ENCODE data around the gene LITAF. TPM values are rescaled to one million over a fixed set of nuclear protein-coding genes. Genes with fewer than 3 reads are reported as not detected.

Gene LITAF
- polyA plus RNA-seq, 1 of the 3 experiments (the other 2 are of a cell fraction) = 45.7 TPM

DNA sequence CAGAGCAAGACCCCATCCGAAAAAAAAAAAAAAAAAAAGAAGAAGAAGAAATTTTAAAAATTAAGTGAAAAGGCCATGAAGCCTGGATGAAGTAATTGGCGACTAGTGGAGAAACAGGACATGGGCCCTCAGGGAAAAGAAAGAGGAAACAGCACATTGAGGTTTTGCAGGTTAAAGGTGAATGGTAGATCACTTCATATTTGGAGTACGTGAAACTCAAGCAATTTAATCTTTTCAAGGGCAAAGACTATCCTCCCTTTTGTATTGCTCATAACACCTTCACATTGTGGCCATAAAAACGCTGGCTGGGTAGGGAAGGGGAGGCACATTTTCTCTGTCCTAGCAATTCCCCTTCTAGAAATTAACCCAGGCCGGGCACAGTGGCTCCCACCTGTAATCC lies 53.1 kb downstream of the LITAF start:
- no peaks in the 10 kb centered on the region; a peak in 1 of 4 replicates for H3K4me1 ChIP-seq (ENCODE audit: control insufficient read depth in 1 of 2, insufficient read depth in 2 of 2, low read depth in 1 of 2, low read length in 1 of 2)
- no peaks in the 10 kb centered on the region for H3K27me3 ChIP-seq (ENCODE audit: insufficient read depth)
- H3K4me3 ChIP-seq (ENCODE audit: low read depth in 2 of 2, low read length in 1 of 2) = no peak overlapping the region
- ChIA-PET CTCF (interaction anchor here (1.1 to 6.5 kb wide), 4 partner anchors 13 to 180 kb away, joined by 3 to 65 read pairs (median 10); no protein-coding TSS in a partner anchor), POLR2A (no interaction called here)
- no peak for DNase-seq
- H3K36me3 ChIP-seq (replicated peaks in 1 of 2; ENCODE audit: control insufficient read depth in 1 of 2, insufficient read depth in 2 of 2, low read length in 1 of 2) = no peaks in the 10 kb centered on the region
- H3K9ac ChIP-seq = no peak overlapping the region
- no peaks in the 10 kb centered on the region for H3K79me2 ChIP-seq (ENCODE audit: insufficient read depth)
- TF ChIP-seq FOSL2 (IDR thresholded peaks at IDR 0.05; ENCODE audit: borderline replicate concordance, low read depth) (no peak), RAD21 (IDR thresholded peaks at IDR 0.05; ENCODE audit: low read length) (no peak), TAF1 (IDR thresholded peaks at IDR 0.05; ENCODE audit: borderline replicate concordance, low read depth, low read length) (no peak), POLR2AphosphoS5 (IDR thresholded peaks at IDR 0.05; ENCODE audit: low read depth, low read length) (no peak), FOXJ3 (CRISPR knock-in tag; IDR thresholded peaks at IDR 0.05) (no peak), TCF12 (IDR thresholded peaks at IDR 0.05) (no peak)
- TF ChIP-seq, protein P1, sequence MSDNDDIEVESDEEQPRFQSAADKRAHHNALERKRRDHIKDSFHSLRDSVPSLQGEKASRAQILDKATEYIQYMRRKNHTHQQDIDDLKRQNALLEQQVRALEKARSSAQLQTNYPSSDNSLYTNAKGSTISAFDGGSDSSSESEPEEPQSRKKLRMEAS (IDR thresholded peaks at IDR 0.05; ENCODE audit: low read depth) = no peak
- TF ChIP-seq, protein P2, sequence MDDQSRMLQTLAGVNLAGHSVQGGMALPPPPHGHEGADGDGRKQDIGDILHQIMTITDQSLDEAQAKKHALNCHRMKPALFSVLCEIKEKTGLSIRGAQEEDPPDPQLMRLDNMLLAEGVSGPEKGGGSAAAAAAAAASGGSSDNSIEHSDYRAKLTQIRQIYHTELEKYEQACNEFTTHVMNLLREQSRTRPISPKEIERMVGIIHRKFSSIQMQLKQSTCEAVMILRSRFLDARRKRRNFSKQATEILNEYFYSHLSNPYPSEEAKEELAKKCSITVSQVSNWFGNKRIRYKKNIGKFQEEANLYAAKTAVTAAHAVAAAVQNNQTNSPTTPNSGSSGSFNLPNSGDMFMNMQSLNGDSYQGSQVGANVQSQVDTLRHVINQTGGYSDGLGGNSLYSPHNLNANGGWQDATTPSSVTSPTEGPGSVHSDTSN (IDR thresholded peaks at IDR 0.05) = no peak
- H3K4me2 ChIP-seq = no peak overlapping the region
- no peak overlapping the region for H3K27ac ChIP-seq (ENCODE audit: low read depth in 2 of 2, low read length in 1 of 2)
- no peaks in the 10 kb centered on the region for H4K20me1 ChIP-seq (ENCODE audit: insufficient read depth)
- H3F3A ChIP-seq (replicated peaks; ENCODE audit: insufficient read depth) = no peaks in the 10 kb centered on the region
- H2AFZ ChIP-seq (ENCODE audit: low read depth) = no peak overlapping the region
- no peaks in the 10 kb centered on the region for H3K9me2 ChIP-seq
- 83% methylated on average over 5 of the region's 5 CpGs for WGBS (ENCODE audit: low lambda C conversion rate)
- H3K9me3 ChIP-seq = no peaks in the 10 kb centered on the region

DNA sequence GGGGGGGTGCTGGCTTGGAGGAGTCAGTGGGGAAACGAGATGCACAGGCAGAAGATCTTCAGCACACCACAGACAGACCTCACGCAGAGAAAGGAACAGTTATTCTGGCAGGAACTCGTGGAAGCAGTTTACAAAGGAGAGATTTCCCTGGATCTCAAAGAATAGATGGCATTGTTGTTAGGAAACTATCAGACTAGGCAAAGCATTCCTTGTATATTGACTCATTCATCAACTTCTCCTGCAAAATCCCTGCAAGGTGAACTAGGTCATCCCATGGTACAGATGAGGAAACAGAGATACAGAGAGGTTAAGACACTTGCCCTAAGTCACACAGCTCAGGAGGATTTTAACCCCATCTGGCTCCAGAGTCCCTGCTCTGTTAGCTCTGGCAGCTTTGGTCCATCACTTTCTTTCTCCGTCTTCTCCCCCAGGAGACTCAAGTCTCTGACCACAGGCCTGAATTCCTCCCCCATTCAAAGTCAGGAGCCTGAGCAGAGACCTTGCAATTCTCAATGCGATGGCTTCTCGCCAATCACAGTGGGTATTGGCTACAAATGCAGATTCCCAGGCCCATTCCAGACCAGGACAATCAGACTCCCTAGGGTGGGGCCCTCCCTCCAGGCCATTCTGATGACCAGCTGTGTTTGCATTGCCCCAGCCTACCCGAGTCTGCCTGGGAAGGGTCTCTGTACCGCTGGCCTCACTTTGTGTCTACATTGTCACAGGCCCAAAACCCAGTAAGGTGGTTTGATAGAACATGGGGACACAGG lies 56.4 kb downstream of the LITAF start:
- Histone ChIP-seq H3K9me2 (no peaks in the 10 kb centered on the region), H3F3A (replicated peaks; ENCODE audit: insufficient read depth) (no peaks in the 10 kb centered on the region), H3K9me3 (no peaks in the 10 kb centered on the region), H3K4me3 (ENCODE audit: low read depth in 2 of 2, low read length in 1 of 2) (no peak overlapping the region), H3K9ac (no peak overlapping the region), H4K20me1 (ENCODE audit: insufficient read depth) (no peaks in the 10 kb centered on the region), H3K27ac (ENCODE audit: low read depth in 2 of 2, low read length in 1 of 2) (no peak overlapping the region), H3K36me3 (replicated peaks in 1 of 2; ENCODE audit: control insufficient read depth in 1 of 2, insufficient read depth in 2 of 2, low read length in 1 of 2) (no peaks in the 10 kb centered on the region), H3K27me3 (ENCODE audit: insufficient read depth) (no peaks in the 10 kb centered on the region; the same call in 1 of the 2 replicates), H2AFZ (ENCODE audit: low read depth) (no peak overlapping the region), H3K79me2 (ENCODE audit: insufficient read depth) (no peaks in the 10 kb centered on the region), H3K4me2 (no peak overlapping the region), H3K4me1 (ENCODE audit: control insufficient read depth in 1 of 2, insufficient read depth in 2 of 2, low read depth in 1 of 2, low read length in 1 of 2) (peaks cover 0 to 8% of the 10 kb centered on the region in 2 experiments; a peak in 1 of 4 replicates)
- POLR2A ChIA-PET = no interaction called here
- no peak for DNase-seq
- 66% methylated on average over 7 of the region's 8 CpGs for WGBS (ENCODE audit: low lambda C conversion rate)
- CTCF ChIA-PET = interaction anchor here (0.5 to 6.5 kb wide), 10 partner anchors 16 to 259 kb away, joined by 3 to 65 read pairs (median 4); no protein-coding TSS in a partner anchor
- TF ChIP-seq YY1 (IDR thresholded peaks at IDR 0.05; ENCODE audit: low read depth) (no peak), FOXJ3 (CRISPR knock-in tag; IDR thresholded peaks at IDR 0.05) (no peak), MXI1 (IDR thresholded peaks at IDR 0.05; ENCODE audit: low read depth, low read length) (no peak), NFIC (IDR thresholded peaks at IDR 0.05; ENCODE audit: borderline replicate concordance) (no peak), CTCF (IDR thresholded peaks at IDR 0.05) (no peak), USF1 (IDR thresholded peaks at IDR 0.05; ENCODE audit: borderline replicate concordance, low read depth) (no peak), EZH2phosphoT487 (IDR thresholded peaks at IDR 0.05; ENCODE audit: borderline replicate concordance, low read depth) (no peak), TEAD4 (IDR thresholded peaks at IDR 0.05; ENCODE audit: borderline replicate concordance, insufficient read depth) (no peak), FOXM1 (IDR thresholded peaks at IDR 0.05; ENCODE audit: low read depth) (no peak), NRF1 (IDR thresholded peaks at IDR 0.05; ENCODE audit: low read depth, low read length) (no peak)
- TF ChIP-seq, protein P3, sequence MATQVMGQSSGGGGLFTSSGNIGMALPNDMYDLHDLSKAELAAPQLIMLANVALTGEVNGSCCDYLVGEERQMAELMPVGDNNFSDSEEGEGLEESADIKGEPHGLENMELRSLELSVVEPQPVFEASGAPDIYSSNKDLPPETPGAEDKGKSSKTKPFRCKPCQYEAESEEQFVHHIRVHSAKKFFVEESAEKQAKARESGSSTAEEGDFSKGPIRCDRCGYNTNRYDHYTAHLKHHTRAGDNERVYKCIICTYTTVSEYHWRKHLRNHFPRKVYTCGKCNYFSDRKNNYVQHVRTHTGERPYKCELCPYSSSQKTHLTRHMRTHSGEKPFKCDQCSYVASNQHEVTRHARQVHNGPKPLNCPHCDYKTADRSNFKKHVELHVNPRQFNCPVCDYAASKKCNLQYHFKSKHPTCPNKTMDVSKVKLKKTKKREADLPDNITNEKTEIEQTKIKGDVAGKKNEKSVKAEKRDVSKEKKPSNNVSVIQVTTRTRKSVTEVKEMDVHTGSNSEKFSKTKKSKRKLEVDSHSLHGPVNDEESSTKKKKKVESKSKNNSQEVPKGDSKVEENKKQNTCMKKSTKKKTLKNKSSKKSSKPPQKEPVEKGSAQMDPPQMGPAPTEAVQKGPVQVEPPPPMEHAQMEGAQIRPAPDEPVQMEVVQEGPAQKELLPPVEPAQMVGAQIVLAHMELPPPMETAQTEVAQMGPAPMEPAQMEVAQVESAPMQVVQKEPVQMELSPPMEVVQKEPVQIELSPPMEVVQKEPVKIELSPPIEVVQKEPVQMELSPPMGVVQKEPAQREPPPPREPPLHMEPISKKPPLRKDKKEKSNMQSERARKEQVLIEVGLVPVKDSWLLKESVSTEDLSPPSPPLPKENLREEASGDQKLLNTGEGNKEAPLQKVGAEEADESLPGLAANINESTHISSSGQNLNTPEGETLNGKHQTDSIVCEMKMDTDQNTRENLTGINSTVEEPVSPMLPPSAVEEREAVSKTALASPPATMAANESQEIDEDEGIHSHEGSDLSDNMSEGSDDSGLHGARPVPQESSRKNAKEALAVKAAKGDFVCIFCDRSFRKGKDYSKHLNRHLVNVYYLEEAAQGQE (IDR thresholded peaks at IDR 0.05; ENCODE audit: low read depth, low read length) = no peak
- TF ChIP-seq, protein P2 (IDR thresholded peaks at IDR 0.05) = no peak

Data from SK-N-SH (cell line).